Stimulated activated naive CD8-positive, alpha-beta T cell treated with anti-CD3 and anti-CD28 coated beads, Interleukin-15, Interleukin-2, amounts not matched to agents 100 U/mL and 50 U/mL, for 24 hours (primary cell): ENCODE data around the gene LONP1.

Source experiments
- ATAC-seq: fragments of 150-1000 bp; cut with Tn5 transposase; one replicate; pipeline ENCODE4 v1.10.0; 2021
- DNase-seq: peaks from one replicate; pipeline ENCODE4 v3.0.0; 2021

LONP1 gene

GRCh38 chr19:5678071-5678718 is 41.8 kb downstream of the LONP1 start:
- DNase-seq (no peak), ATAC-seq (no peak)

GRCh38 chr19:5677580-5677979 is 42.4 kb downstream of the LONP1 start:
- ATAC-seq (no peak), DNase-seq (no peak)

GRCh38 chr19:5677136-5677535 is 42.8 kb downstream of the LONP1 start:
- no peak for DNase-seq
- ATAC-seq, result no peak

GRCh38 chr19:5676772-5677105 is 43.2 kb downstream of the LONP1 start:
- DNase-seq (no peak), ATAC-seq (no peak)

- no peak for ATAC-seq
- no peak for DNase-seq
Measured at GRCh38 chr19:5676105-5676771, 43.7 kb downstream of the LONP1 start.

- DNase-seq (no peak), ATAC-seq (no peak)
Measured at GRCh38 chr19:5674714-5675113, 45.2 kb downstream of the LONP1 start.

- no peak for DNase-seq
- no peak for ATAC-seq
Measured at GRCh38 chr19:5673752-5674151, 46.2 kb downstream of the LONP1 start.

GRCh38 chr19:5672708-5673459 is 47.1 kb downstream of the LONP1 start:
- DNase-seq (no peak), ATAC-seq (no peak)

GRCh38 chr19:5671600-5671999 is 48.3 kb downstream of the LONP1 start:
- DNase-seq (no peak), ATAC-seq (no peak)

GRCh38 chr19:5669212-5669611 is 50.7 kb downstream of the LONP1 start:
- ATAC-seq, result no peak
- no peak for DNase-seq

GRCh38 chr19:5667751-5668271 is 52.1 kb downstream of the LONP1 start:
- DNase-seq (no peak), ATAC-seq (no peak)

- no peak for DNase-seq
- ATAC-seq, result no peak
Measured at GRCh38 chr19:5666921-5667610, 52.9 kb downstream of the LONP1 start.

- DNase-seq (no peak), ATAC-seq (peak; percentile 54)
Measured at GRCh38 chr19:5665781-5666513, 54.0 kb downstream of the LONP1 start.

GRCh38 chr19:5664515-5664914 is 55.4 kb downstream of the LONP1 start:
- DNase-seq (no peak), ATAC-seq (no peak)

GRCh38 chr19:5663904-5664303 is 56.0 kb downstream of the LONP1 start:
- DNase-seq (no peak), ATAC-seq (no peak)

GRCh38 chr19:5661483-5661882 is 58.5 kb downstream of the LONP1 start:
- DNase-seq (no peak), ATAC-seq (no peak)

GRCh38 chr19:5655412-5655811 is 64.5 kb downstream of the LONP1 start:
- DNase-seq, result no peak

GRCh38 chr19:5654931-5655330 is 65.0 kb downstream of the LONP1 start:
- ATAC-seq, result no peak
- no peak for DNase-seq

More at GRCh38 chr19:5655412-5655811, 64.5 kb downstream of the LONP1 start:
- no peak for ATAC-seq

GRCh38 chr19:5652261-5652660 is 67.7 kb downstream of the LONP1 start:
- DNase-seq (no peak), ATAC-seq (peak; percentile 11)

- ATAC-seq (no peak), DNase-seq (no peak)
Measured at GRCh38 chr19:5651361-5651760, 68.6 kb downstream of the LONP1 start.

- ATAC-seq, result no peak
- DNase-seq, result no peak
Measured at GRCh38 chr19:5648464-5648863, 71.5 kb downstream of the LONP1 start.

GRCh38 chr19:5646703-5647102 is 73.2 kb downstream of the LONP1 start:
- ATAC-seq (no peak), DNase-seq (no peak)
